MCF 10A (cell line): ENCODE measurements around the gene OR5B12. TPM values are rescaled to one million over a fixed set of nuclear protein-coding genes. Genes with fewer than 3 reads are reported as not detected.

Experiments used
- BruUV-seq: library from RNA; stranded (reverse); fragments of 400-500 nt; replicated peaks from 2 replicates; lab custom pipeline; 2021; lab: Mats Ljungman, UMichigan
- CTCF ChIA-PET: fragments of 300-600 bp; sonication (Branson Sonifier 250); formaldehyde crosslinking; extraction: SDS; loops from one replicate; lab custom pipeline; 2021; ENCODE audit warnings: antibody characterized with exemption, inconsistent platforms; lab: Yijun Ruan, JAX
- POLR2A ChIA-PET: fragments of 300-600, 350-650 bp; sonication (Branson Sonifier 250); formaldehyde crosslinking; extraction: SDS; loops from one replicate; lab custom pipeline; 2020; ENCODE audit warnings: antibody characterized with exemption, inconsistent platforms; lab: Yijun Ruan, JAX
- DNase-seq: peaks from one replicate; pipeline ENCODE4 v3.0.0-alpha.2; 2018; ENCODE audit not compliant: unreplicated experiment
- H3K27ac Mint-ChIP-seq: one replicate; pipeline ENCODE4 v1.8.0; 2022; ENCODE audit warnings: mild to moderate bottlenecking, low read depth, mixed read lengths; ENCODE audit not compliant: unreplicated experiment
- H3K27me3 Mint-ChIP-seq: one replicate; pipeline ENCODE4 v1.8.0; 2022; ENCODE audit warnings: mixed read lengths; ENCODE audit not compliant: insufficient read depth, unreplicated experiment
- H3K36me3 Mint-ChIP-seq: one replicate; pipeline ENCODE4 v1.8.0; 2022; ENCODE audit warnings: mild to moderate bottlenecking, moderate library complexity, mixed read lengths; ENCODE audit not compliant: insufficient read depth, unreplicated experiment
- H3K4me1 Mint-ChIP-seq: one replicate; pipeline ENCODE4 v1.8.0; 2022; ENCODE audit warnings: mixed read lengths; ENCODE audit not compliant: insufficient read depth, unreplicated experiment
- H3K4me3 Mint-ChIP-seq: one replicate; pipeline ENCODE4 v1.8.0; 2022; ENCODE audit warnings: mild to moderate bottlenecking, moderate library complexity, mixed read lengths; ENCODE audit not compliant: unreplicated experiment
- H3K9me3 Mint-ChIP-seq: one replicate; pipeline ENCODE4 v1.8.0; 2022; ENCODE audit warnings: mixed read lengths; ENCODE audit not compliant: unreplicated experiment
- CTCF ChIP-seq: fragments of 200-600 bp; IDR thresholded peaks from one replicate; pipeline ENCODE4 v1.8.0; 2022; ENCODE audit warnings: antibody characterized with exemption, mild to moderate bottlenecking; ENCODE audit not compliant: unreplicated experiment
- intact Hi-C: fragments of 100-400 bp; cut with micrococcal nuclease; formaldehyde crosslinking; loops from 2 replicates; pipeline ENCODE4 v1.14.1; 2022
- total RNA-seq: library from RNA; stranded (reverse); gene quantifications from 2 replicates; pipeline ENCODE4 v1.2.3, GENCODE V29; 2022

The OR5B12 gene
- total RNA-seq, 1 experiment from 2014 or later = not detected

- no peaks in the 10 kb centered on the region for H3K36me3 Mint-ChIP-seq
- TF ChIP-seq CTCF = no peak
- no TSS peak for BruUV-seq
These were observed 4.3 kb upstream of the OR5B12 start for GRCh38 chr11:58446294-58446693.

GRCh38 chr11:58444300-58444699 is 2.3 kb upstream of the OR5B12 start:
- H3K4me1 Mint-ChIP-seq = no peaks in the 10 kb centered on the region
- TF ChIP-seq CTCF = no peak
- no peaks in the 10 kb centered on the region for H3K36me3 Mint-ChIP-seq
- no peaks in the 10 kb centered on the region for H3K27me3 Mint-ChIP-seq
- ChIA-PET CTCF (no interaction called here), POLR2A (no interaction called here)
- H3K27ac Mint-ChIP-seq = no peak overlapping the region
- intact Hi-C loops = no loop called here
- BruUV-seq = no TSS peak
- H3K4me3 Mint-ChIP-seq = no peak overlapping the region
- no peak for DNase-seq
- H3K9me3 Mint-ChIP-seq = peaks cover 8% of the 10 kb centered on the region

More at GRCh38 chr11:58446294-58446693, 4.3 kb upstream of the OR5B12 start:
- intact Hi-C loops = no loop called here
- Mint-ChIP-seq H3K4me1 (no peaks in the 10 kb centered on the region), H3K27me3 (no peaks in the 10 kb centered on the region), H3K27ac (no peak overlapping the region), H3K9me3 (peaks cover 13% of the 10 kb centered on the region), H3K4me3 (no peak overlapping the region)
- ChIA-PET POLR2A (no interaction called here), CTCF (no interaction called here)
- peak; percentile 2 for DNase-seq

- no peak overlapping the region for H3K27ac Mint-ChIP-seq
These were observed 3.5 kb downstream of the OR5B12 start for GRCh38 chr11:58438486-58438885.

GRCh38 chr11:58434217-58434616 is 7.8 kb downstream of the OR5B12 start:
- no peak for DNase-seq
- POLR2A ChIA-PET = no interaction called here
- Mint-ChIP-seq H3K27ac (no peak overlapping the region), H3K27me3 (peaks cover 20% of the 10 kb centered on the region), H3K4me1 (no peaks in the 10 kb centered on the region), H3K36me3 (no peaks in the 10 kb centered on the region), H3K4me3 (no peak overlapping the region), H3K9me3 (no peaks in the 10 kb centered on the region)
- BruUV-seq = no TSS peak
- no peak for TF ChIP-seq CTCF
- intact Hi-C loops = no loop called here
- CTCF ChIA-PET = no interaction called here

More at GRCh38 chr11:58438486-58438885, 3.5 kb downstream of the OR5B12 start:
- BruUV-seq = no TSS peak
- no peaks in the 10 kb centered on the region for H3K27me3 Mint-ChIP-seq
- H3K36me3 Mint-ChIP-seq = no peaks in the 10 kb centered on the region
- H3K9me3 Mint-ChIP-seq = no peaks in the 10 kb centered on the region
- intact Hi-C loops = no loop called here
- CTCF ChIA-PET = no interaction called here
- no peak for DNase-seq
- no peaks in the 10 kb centered on the region for H3K4me1 Mint-ChIP-seq
- POLR2A ChIA-PET = no interaction called here
- TF ChIP-seq CTCF = no peak
- no peak overlapping the region for H3K4me3 Mint-ChIP-seq
